SK-N-SH treated with all-trans-retinoic acid at 6 μM for 48 hours (cell line): ENCODE results near the gene DAAM2.

Experiments used
- ATAC-seq: fragments of 200-7000 bp; cut with Tn5 transposase; 3 replicates; pipeline ENCODE4 v1.9.1; 2020; ENCODE audit warnings: mild to moderate bottlenecking, moderate library complexity
- ARNTL ChIP-seq: fragments of 450-650 bp; formaldehyde crosslinking; IDR thresholded peaks from 2 replicates; pipeline ENCODE4 v1.5.0; 2020; ENCODE audit warnings: low read depth, mild to moderate bottlenecking, moderate library complexity, borderline replicate concordance
- BACH2 ChIP-seq: fragments of 250-450 bp; sonication (Bioruptor Pico); IDR thresholded peaks from 2 replicates; pipeline ENCODE4 v1.9.0; 2021; ENCODE audit warnings: mild to moderate bottlenecking, borderline replicate concordance
- CREB5 ChIP-seq: fragments of 250-450 bp; sonication (Bioruptor Pico); IDR thresholded peaks from 2 replicates; pipeline ENCODE4 v1.5.1; 2020; ENCODE audit warnings: low read depth, mild to moderate bottlenecking, moderate library complexity
- CSDC2 ChIP-seq: fragments of 250-450 bp; sonication (Bioruptor Pico); IDR thresholded peaks from 2 replicates; pipeline ENCODE4 v1.5.0; 2020; ENCODE audit warnings: mild to moderate bottlenecking, moderate library complexity
- CSRNP3 ChIP-seq: fragments of 250-450 bp; sonication (Bioruptor Pico); IDR thresholded peaks from 2 replicates; pipeline ENCODE4 v1.5.1; 2021; ENCODE audit warnings: mild to moderate bottlenecking, moderate library complexity
- ESRRG ChIP-seq: fragments of 250-450 bp; sonication (Bioruptor Pico); IDR thresholded peaks from 2 replicates; pipeline ENCODE4 v1.6.1; 2021; ENCODE audit warnings: mild to moderate bottlenecking
- GLIS3 ChIP-seq: fragments of 250-450 bp; sonication (Bioruptor Pico); IDR thresholded peaks from 2 replicates; pipeline ENCODE4 v1.5.0; 2020; ENCODE audit warnings: mild to moderate bottlenecking, moderate library complexity
- ISL1 ChIP-seq: fragments of 250-450 bp; sonication (Bioruptor Pico); IDR thresholded peaks from 2 replicates; pipeline ENCODE4 v2.1.2; 2022; ENCODE audit warnings: mild to moderate bottlenecking, moderate library complexity
- OSR1 ChIP-seq: fragments of 250-450 bp; sonication (Bioruptor Pico); IDR thresholded peaks from 2 replicates; pipeline ENCODE4 v1.8.0; 2022; ENCODE audit warnings: moderate library complexity, mild to moderate bottlenecking, inconsistent platforms
- POU6F1 ChIP-seq: fragments of 250-450 bp; sonication (Bioruptor Pico); IDR thresholded peaks from 2 replicates; pipeline ENCODE4 v1.8.0; 2021; ENCODE audit warnings: low read depth, mild to moderate bottlenecking, moderate library complexity, borderline replicate concordance
- RARB ChIP-seq: fragments of 250-450 bp; sonication (Bioruptor Pico); IDR thresholded peaks from 2 replicates; pipeline ENCODE4 v1.8.0; 2021; ENCODE audit warnings: mild to moderate bottlenecking, moderate library complexity
- TCF4 ChIP-seq: fragments of 250-450 bp; sonication (Bioruptor Pico); IDR thresholded peaks from 2 replicates; pipeline ENCODE4 v1.8.0; 2021; ENCODE audit warnings: mild to moderate bottlenecking, moderate library complexity, borderline replicate concordance
- TOX ChIP-seq: fragments of 250-450 bp; sonication (Bioruptor Pico); IDR thresholded peaks from 2 replicates; pipeline ENCODE4 v1.8.0; 2021; ENCODE audit warnings: mild to moderate bottlenecking, moderate library complexity, borderline replicate concordance
- ZC3H10 ChIP-seq: fragments of 250-450 bp; sonication (Bioruptor Pico); IDR thresholded peaks from 2 replicates; pipeline ENCODE4 v1.5.1; 2021; ENCODE audit warnings: mild to moderate bottlenecking, moderate library complexity
- ZFP3 ChIP-seq: fragments of 250-450 bp; sonication (Bioruptor Pico); IDR thresholded peaks from 2 replicates; pipeline ENCODE4 v1.5.0; 2020; ENCODE audit warnings: mild to moderate bottlenecking, moderate library complexity
- ZFP30 ChIP-seq: fragments of 450-650 bp; formaldehyde crosslinking; IDR thresholded peaks from 2 replicates; pipeline ENCODE4 v1.5.0; 2022; ENCODE audit warnings: mild to moderate bottlenecking, moderate library complexity
- ZNF565 ChIP-seq: fragments of 450-650 bp; formaldehyde crosslinking; conservative IDR thresholded peaks from 2 replicates; pipeline ENCODE4 v1.5.0; 2020; ENCODE audit warnings: low read depth, mild to moderate bottlenecking, moderate library complexity
- ZNF70 ChIP-seq: fragments of 450-650 bp; formaldehyde crosslinking; IDR thresholded peaks from 2 replicates; pipeline ENCODE4 v1.5.0; 2020; ENCODE audit warnings: mild to moderate bottlenecking, moderate library complexity
- ZNF8 ChIP-seq: fragments of 450-650 bp; formaldehyde crosslinking; IDR thresholded peaks from 2 replicates; pipeline ENCODE4 v1.5.0; 2020; ENCODE audit warnings: mild to moderate bottlenecking, moderate library complexity
- TF ChIP-seq, protein P1 (sequence below): fragments of 250-450 bp; sonication (Bioruptor Pico); IDR thresholded peaks from 2 replicates; pipeline ENCODE4 v1.5.0; 2020; ENCODE audit warnings: mild to moderate bottlenecking, moderate library complexity

The DAAM2 gene

DNA sequence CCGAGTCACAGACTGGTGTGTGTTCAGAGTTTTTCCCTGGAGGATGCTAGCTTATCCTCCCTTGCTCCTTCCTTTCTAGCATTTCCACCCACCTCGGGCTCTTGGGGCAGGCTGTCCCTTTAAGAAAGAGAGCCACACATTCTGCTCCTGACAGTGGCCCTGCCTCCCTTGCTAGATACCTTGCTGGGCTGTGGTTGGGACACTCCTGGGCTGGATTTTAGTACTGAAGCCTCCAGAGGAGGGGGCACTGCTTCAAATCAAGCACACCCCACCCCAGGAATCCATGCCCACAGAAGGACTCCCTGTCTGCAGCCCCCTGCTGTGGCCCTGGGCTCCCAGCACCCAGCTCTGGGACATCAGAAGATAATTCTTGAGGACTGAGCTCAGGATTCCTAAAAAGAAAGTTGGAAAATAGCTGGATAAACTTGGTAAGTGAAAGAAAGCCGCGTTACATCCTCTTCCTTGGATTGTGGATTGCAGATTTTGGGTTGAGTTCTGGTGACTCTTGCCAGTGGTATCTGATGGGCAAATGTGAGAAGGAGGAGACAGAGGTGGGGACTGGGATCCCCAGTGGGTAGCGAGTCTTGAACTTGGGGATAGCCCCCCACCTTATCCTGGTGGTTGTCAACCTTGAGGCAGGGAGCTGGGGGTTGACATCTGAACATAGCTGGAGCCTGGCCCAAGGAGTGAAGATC lies 29.0 kb downstream of the DAAM2 start:
- TF ChIP-seq ZC3H10 (CRISPR knock-in tag) (no peak), BACH2 (CRISPR knock-in tag) (no peak), CREB5 (CRISPR knock-in tag) (no peak), ZFP30 (CRISPR knock-in tag) (no peak), ZFP3 (CRISPR knock-in tag) (no peak), ESRRG (CRISPR knock-in tag) (no peak), RARB (CRISPR knock-in tag) (no peak), CSDC2 (CRISPR knock-in tag) (no peak)
- no peak for ATAC-seq

DNA sequence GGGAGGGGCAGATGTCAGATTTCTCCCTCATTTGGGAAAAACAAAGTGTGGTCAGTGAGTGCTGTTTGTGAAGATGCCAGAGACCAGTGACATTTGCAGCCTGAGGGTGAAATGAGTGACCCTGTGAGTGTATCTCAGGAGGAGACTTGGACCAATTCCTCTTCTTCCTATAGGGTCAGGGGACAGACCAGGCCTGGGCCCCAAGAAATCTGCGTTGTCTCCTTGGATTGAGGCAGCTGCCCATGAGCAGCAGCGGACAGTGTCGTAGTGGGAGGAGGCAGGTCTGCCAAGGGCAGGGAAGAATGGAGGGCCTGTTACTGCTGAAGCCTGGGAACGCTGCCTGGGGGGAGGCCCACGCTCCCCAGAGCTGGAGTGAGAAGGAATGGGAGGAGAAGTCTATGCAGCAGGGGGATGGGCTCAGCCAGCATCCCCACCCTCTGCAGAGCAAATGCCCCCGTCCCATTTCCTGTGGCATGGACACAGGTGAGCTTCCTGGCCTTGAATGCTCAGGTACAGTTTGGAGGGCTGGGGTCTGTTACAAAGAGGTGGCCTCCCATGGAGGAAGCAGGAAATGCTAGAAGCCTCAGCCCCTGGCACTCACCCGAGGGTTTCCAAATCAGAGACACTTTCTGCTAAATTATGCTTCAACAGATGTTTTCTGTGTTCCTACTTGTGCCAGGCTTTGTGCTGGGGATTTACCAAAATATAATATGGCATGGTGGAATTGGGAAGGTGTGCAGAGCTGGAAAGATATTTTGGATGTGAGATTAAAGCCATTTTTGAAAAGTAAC lies 29.8 kb downstream of the DAAM2 start:
- TF ChIP-seq GLIS3 (CRISPR knock-in tag) (no peak), CSRNP3 (no peak), ZNF8 (no peak), TOX (no peak), POU6F1 (CRISPR knock-in tag) (no peak), BACH2 (CRISPR knock-in tag) (no peak), TCF4 (CRISPR knock-in tag) (no peak), OSR1 (CRISPR knock-in tag) (no peak)
- no peak for ATAC-seq

GRCh38 chr6:39822846-39823815 lies 31.0 kb downstream of the DAAM2 start:
- no peak for ATAC-seq
- TF ChIP-seq RARB (CRISPR knock-in tag) (no peak), ZNF565 (CRISPR knock-in tag) (no peak), ISL1 (CRISPR knock-in tag) (no peak), OSR1 (CRISPR knock-in tag) (no peak), POU6F1 (CRISPR knock-in tag) (no peak), GLIS3 (CRISPR knock-in tag) (no peak), ZNF8 (no peak), ZC3H10 (CRISPR knock-in tag) (no peak), CREB5 (CRISPR knock-in tag) (no peak), ZNF70 (CRISPR knock-in tag) (no peak), TCF4 (CRISPR knock-in tag) (no peak), ARNTL (CRISPR knock-in tag) (no peak), ESRRG (CRISPR knock-in tag) (no peak)
- TF ChIP-seq, protein P1, sequence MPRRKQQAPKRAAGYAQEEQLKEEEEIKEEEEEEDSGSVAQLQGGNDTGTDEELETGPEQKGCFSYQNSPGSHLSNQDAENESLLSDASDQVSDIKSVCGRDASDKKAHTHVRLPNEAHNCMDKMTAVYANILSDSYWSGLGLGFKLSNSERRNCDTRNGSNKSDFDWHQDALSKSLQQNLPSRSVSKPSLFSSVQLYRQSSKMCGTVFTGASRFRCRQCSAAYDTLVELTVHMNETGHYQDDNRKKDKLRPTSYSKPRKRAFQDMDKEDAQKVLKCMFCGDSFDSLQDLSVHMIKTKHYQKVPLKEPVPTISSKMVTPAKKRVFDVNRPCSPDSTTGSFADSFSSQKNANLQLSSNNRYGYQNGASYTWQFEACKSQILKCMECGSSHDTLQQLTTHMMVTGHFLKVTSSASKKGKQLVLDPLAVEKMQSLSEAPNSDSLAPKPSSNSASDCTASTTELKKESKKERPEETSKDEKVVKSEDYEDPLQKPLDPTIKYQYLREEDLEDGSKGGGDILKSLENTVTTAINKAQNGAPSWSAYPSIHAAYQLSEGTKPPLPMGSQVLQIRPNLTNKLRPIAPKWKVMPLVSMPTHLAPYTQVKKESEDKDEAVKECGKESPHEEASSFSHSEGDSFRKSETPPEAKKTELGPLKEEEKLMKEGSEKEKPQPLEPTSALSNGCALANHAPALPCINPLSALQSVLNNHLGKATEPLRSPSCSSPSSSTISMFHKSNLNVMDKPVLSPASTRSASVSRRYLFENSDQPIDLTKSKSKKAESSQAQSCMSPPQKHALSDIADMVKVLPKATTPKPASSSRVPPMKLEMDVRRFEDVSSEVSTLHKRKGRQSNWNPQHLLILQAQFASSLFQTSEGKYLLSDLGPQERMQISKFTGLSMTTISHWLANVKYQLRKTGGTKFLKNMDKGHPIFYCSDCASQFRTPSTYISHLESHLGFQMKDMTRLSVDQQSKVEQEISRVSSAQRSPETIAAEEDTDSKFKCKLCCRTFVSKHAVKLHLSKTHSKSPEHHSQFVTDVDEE (CRISPR knock-in tag): no peak
- TF ChIP-seq, all 23 proteins: peak for 0
